Epithelial cell of proximal tubule (primary cell): Measurements from ENCODE around the gene PRIMA1. TPM values are rescaled to one million over a fixed set of nuclear protein-coding genes. Genes with fewer than 3 reads are reported as not detected.

Experiments used
- DNase-seq: peaks from one replicate; pipeline ENCODE4 v3.0.0-alpha.2; 2011; ENCODE audit warnings: low read depth
- H3K4me3 ChIP-seq: 2 replicates; pipeline ENCODE4 v1.5.1; 2011; ENCODE audit warnings: low read depth, mild to moderate bottlenecking, low read length
- CTCF ChIP-seq: conservative IDR thresholded peaks from 2 replicates; pipeline ENCODE4 v1.5.1; 2012; ENCODE audit warnings: low read depth, mild to moderate bottlenecking, low read length
- total RNA-seq: library from RNA; depleted of rRNA; stranded (reverse); fragments of >200 nt; gene quantifications from 2 replicates; pipeline ENCODE4 v1.2.3, GENCODE V29; 2015

The PRIMA1 gene
- total RNA-seq, 1 donor from 2014 or later, result not detected

GRCh38 chr14:93693914-93694313 is 94.4 kb downstream of the PRIMA1 start:
- H3K4me3 ChIP-seq, result no peak overlapping the region
- DNase-seq, result no peak

GRCh38 chr14:93691042-93691780 is 97.1 kb downstream of the PRIMA1 start:
- no peak for DNase-seq
- H3K4me3 ChIP-seq, result no peak overlapping the region
- no peak for TF ChIP-seq CTCF

More at GRCh38 chr14:93693914-93694313, 94.4 kb downstream of the PRIMA1 start:
- no peak for TF ChIP-seq CTCF

- TF ChIP-seq CTCF, result no peak
Observed at GRCh38 chr14:93690146-93690545, 98.1 kb downstream of the PRIMA1 start.

GRCh38 chr14:93688820-93689219 is 99.5 kb downstream of the PRIMA1 start:
- H3K4me3 ChIP-seq, result no peak overlapping the region
- no peak for TF ChIP-seq CTCF
- no peak for DNase-seq

More at GRCh38 chr14:93690146-93690545, 98.1 kb downstream of the PRIMA1 start:
- no peak for DNase-seq
- H3K4me3 ChIP-seq, result no peak overlapping the region

- TF ChIP-seq CTCF, result no peak
- no peak overlapping the region for H3K4me3 ChIP-seq
- DNase-seq, result no peak
Observed at GRCh38 chr14:93688239-93688666, 100.0 kb downstream of the PRIMA1 start.

GRCh38 chr14:93686268-93686667 is 102.0 kb downstream of the PRIMA1 start:
- no peak for DNase-seq
- no peak overlapping the region for H3K4me3 ChIP-seq
- TF ChIP-seq CTCF, result no peak
